Peyer's patch (tissue), 4 donors: ENCODE data around the gene ADM. TPM values are rescaled to one million over a fixed set of nuclear protein-coding genes. Genes with fewer than 3 reads are reported as not detected.
A peak's percentile ranks its signal among the peaks of the same experiment; 100 is the strongest.

Experiments used
- DNase-seq, 3 donors: peaks; one replicate each; pipeline ENCODE4 v3.0.0-alpha.2; 2017 to 2019
- H3K27ac ChIP-seq, 4 donors: fragments of 200-600 bp; sonication (generic); one replicate each; pipeline ENCODE4 v1.5.1; 2016 to 2019
- H3K27me3 ChIP-seq, 2 donors: fragments of 200-600 bp; sonication (generic); one replicate each; pipeline ENCODE4 v1.5.1; 2019
- H3K36me3 ChIP-seq, 3 donors: fragments of 200-600 bp; sonication (generic); one replicate each; pipeline ENCODE4 v1.5.1; 2016 to 2019
- H3K4me1 ChIP-seq, 4 donors: fragments of 200-600 bp; sonication (generic); one replicate each; pipeline ENCODE4 v1.5.1; 2016 to 2019
- H3K4me3 ChIP-seq, 4 donors: fragments of 200-600 bp; sonication (generic); 1 replicate in 3 of 4; 2 replicates in 1 of 4; pipeline ENCODE4 v1.5.1; 2016 to 2019; ENCODE audit warnings: mild to moderate bottlenecking in 1 of 4
- H3K9me3 ChIP-seq, 4 donors: fragments of 200-600 bp; sonication (generic); one replicate each; pipeline ENCODE4 v1.5.1; 2016 to 2019; ENCODE audit warnings: mild to moderate bottlenecking in 1 of 4
- CTCF ChIP-seq, 6 experiments: fragments of 450-650 bp in 4 of 6; fragments of 200-600 bp in 2 of 6; sonication (generic) in 1 of 6; IDR thresholded peaks; one replicate each; pipeline ENCODE4 v1.5.1; 2017 to 2019; ENCODE audit warnings: antibody characterized with exemption in 6 of 6, mild to moderate bottlenecking in 3 of 6, moderate library complexity in 1 of 6
- POLR2A ChIP-seq, 2 donors: fragments of 450-650 bp; IDR thresholded peaks; one replicate each; pipeline ENCODE4 v1.5.1; 2017; ENCODE audit warnings: antibody characterized with exemption in 2 of 2, mild to moderate bottlenecking in 2 of 2, moderate library complexity in 2 of 2
- total RNA-seq, 4 donors: library from RNA; depleted of rRNA; stranded (reverse); fragments of >200 nt; gene quantifications; one replicate each; pipeline ENCODE4 v1.1.0, GENCODE V29; 2016

The ADM gene
- total RNA-seq, 4 donors from 2014 or later = 75.5 to 323 (median 106) TPM

- no peaks in the 10 kb centered on the region for H3K9me3 ChIP-seq
- H3K27me3 ChIP-seq = no peaks in the 10 kb centered on the region
- peaks cover 0 to 47% (median 28%) of the 10 kb centered on the region in 4 donors for H3K4me1 ChIP-seq
- peak overlapping the region; percentile 61 to 69 (median 66) for H3K4me3 ChIP-seq
- TF ChIP-seq CTCF (IDR thresholded peaks at IDR 0.05) (no peak), POLR2A (IDR thresholded peaks at IDR 0.05) (no peak)
- H3K27ac ChIP-seq = peak overlapping the region; percentile 75 to 94 (median 85)
- DNase-seq = no peak
- no peaks in the 10 kb centered on the region for H3K36me3 ChIP-seq
Measured at GRCh38 chr11:10308201-10308954, 3.5 kb downstream of the ADM start.

- no peaks in the 10 kb centered on the region for H3K36me3 ChIP-seq
- H3K27ac ChIP-seq = peak overlapping the region in 3 of 4 donors; percentile 12 to 90 (median 63)
- peak in 2 of 3 donors; percentile 62 to 70 for DNase-seq
- no peak overlapping the region for H3K4me3 ChIP-seq
- H3K27me3 ChIP-seq = no peaks in the 10 kb centered on the region
- H3K9me3 ChIP-seq = no peaks in the 10 kb centered on the region
- no peak for TF ChIP-seq CTCF (IDR thresholded peaks at IDR 0.05)
- TF ChIP-seq POLR2A (IDR thresholded peaks at IDR 0.05) = no peak
- H3K4me1 ChIP-seq = peaks cover 0 to 37% (median 26%) of the 10 kb centered on the region in 4 donors
Measured at GRCh38 chr11:10309163-10310093, 4.6 kb downstream of the ADM start.

GRCh38 chr11:10310301-10310841, 5.5 kb downstream of the ADM start:
- no peak for DNase-seq

GRCh38 chr11:10311802-10312201, 6.9 kb downstream of the ADM start:
- H3K4me1 ChIP-seq = peaks cover 0 to 30% (median 9%) of the 10 kb centered on the region in 4 donors
- DNase-seq = no peak
- no peaks in the 10 kb centered on the region for H3K36me3 ChIP-seq
- H3K27ac ChIP-seq = no peak overlapping the region
- no peaks in the 10 kb centered on the region for H3K9me3 ChIP-seq
- no peak overlapping the region for H3K4me3 ChIP-seq
- H3K27me3 ChIP-seq = no peaks in the 10 kb centered on the region
- TF ChIP-seq CTCF (IDR thresholded peaks at IDR 0.05) = no peak
- no peak for TF ChIP-seq POLR2A (IDR thresholded peaks at IDR 0.05)

More at GRCh38 chr11:10310301-10310841, 5.5 kb downstream of the ADM start:
- Histone ChIP-seq H3K4me3 (no peak overlapping the region), H3K4me1 (peaks cover 0 to 36% (median 21%) of the 10 kb centered on the region in 4 donors), H3K36me3 (no peaks in the 10 kb centered on the region), H3K27ac (no peak overlapping the region), H3K27me3 (no peaks in the 10 kb centered on the region), H3K9me3 (no peaks in the 10 kb centered on the region)
- TF ChIP-seq POLR2A (IDR thresholded peaks at IDR 0.05) (no peak), CTCF (IDR thresholded peaks at IDR 0.05) (no peak)
